K562 (cell line): ENCODE data around the gene ENDOG. TPM values are rescaled to one million over a fixed set of nuclear protein-coding genes. Genes with fewer than 3 reads are reported as not detected.

Source experiments
- ATAC-seq: fragments of 200-7000 bp; cut with Tn5 transposase; 3 replicates; pipeline ENCODE4 v1.9.1; 2020; ENCODE audit warnings: moderate library complexity
- BruUV-seq: library from RNA; stranded (reverse); fragments of 400-500 nt; replicated peaks from 2 replicates; lab custom pipeline; 2021; lab: Mats Ljungman, UMichigan
- CTCF ChIA-PET: fragments of 300-600 bp; formaldehyde crosslinking; extraction: SDS; loops from one replicate; lab custom pipeline; 2021; ENCODE audit warnings: low intra/inter-chr PET ratio; lab: Yijun Ruan, JAX
- POLR2A ChIA-PET: fragments of 300-600, 350-650 bp; sonication (Branson Sonifier 250); formaldehyde crosslinking; extraction: SDS; loops from one replicate; lab custom pipeline; 2021; ENCODE audit warnings: antibody characterized with exemption, inconsistent platforms; lab: Yijun Ruan, JAX
- DNase-seq, 4 experiments: peaks; one replicate each; pipeline versions ENCODE4 v3.0.0 to v3.0.0-alpha.2; 2011 to 2018; ENCODE audit warnings: low spot score in 3 of 4, mixed read lengths in 3 of 4; ENCODE audit errors: extremely low read depth in 1 of 4
- FAIRE-seq: peaks from 2 replicates; lab custom pipeline; 2011; peaks lifted over from hg19 to GRCh38; lab: Jason Lieb, UNC
- H2AFZ ChIP-seq: 2 replicates; pipeline ENCODE4 v1.6.0; 2011; ENCODE audit warnings: low read depth, low read length, control low read depth, inconsistent platforms
- H3K27ac ChIP-seq: fragments of 200-600 bp; 3 replicates; pipeline ENCODE4 v1.8.0; 2011; ENCODE audit warnings: low read depth, mild to moderate bottlenecking, control low read depth, inconsistent platforms, low read length, moderate library complexity, mixed read lengths; ENCODE audit errors: extremely low read depth
- H3K27me3 ChIP-seq, 2 experiments: fragments of 300-600 bp in 1 of 2; 2 replicates in 1 of 2; 3 replicates in 1 of 2; pipeline versions ENCODE4 v1.6.0 to v1.8.0; 2011; ENCODE audit warnings: inconsistent platforms in 2 of 2, low read length in 2 of 2, mild to moderate bottlenecking in 1 of 2, mixed read lengths in 1 of 2, moderate library complexity in 1 of 2; ENCODE audit not compliant: control insufficient read depth in 2 of 2, insufficient read depth in 2 of 2
- H3K36me3 ChIP-seq: fragments of 300-600 bp; 3 replicates; pipeline ENCODE4 v1.8.0; 2011; ENCODE audit warnings: mild to moderate bottlenecking, low read length, inconsistent platforms; ENCODE audit not compliant: control insufficient read depth, insufficient read depth
- H3K4me1 ChIP-seq, 2 experiments: fragments of 200-600 bp in 1 of 2; replicated peaks in 1 of 2; 2 replicates in 1 of 2; 3 replicates in 1 of 2; pipeline versions ENCODE4 v1.5.1 to v1.8.0; 2011; ENCODE audit warnings: inconsistent platforms in 2 of 2, low read length in 2 of 2, mild to moderate bottlenecking in 1 of 2, mixed read lengths in 1 of 2, moderate library complexity in 1 of 2; ENCODE audit not compliant: control insufficient read depth in 2 of 2, insufficient read depth in 2 of 2
- H3K4me2 ChIP-seq: 2 replicates; pipeline ENCODE4 v1.6.1; 2011; ENCODE audit warnings: low read length, control low read depth, inconsistent platforms, mixed read lengths; ENCODE audit not compliant: insufficient read depth
- H3K4me3 ChIP-seq: fragments of 200-600 bp; sonication (generic), shearing (Covaris generic); 2 replicates; pipeline ENCODE4 v1.5.1; 2016; ENCODE audit warnings: control low read depth, inconsistent platforms
- H3K79me2 ChIP-seq: fragments of 200-600 bp; 3 replicates; pipeline ENCODE4 v1.8.0; 2011; ENCODE audit warnings: low read length, inconsistent platforms; ENCODE audit not compliant: control insufficient read depth, insufficient read depth
- H3K9ac ChIP-seq, 2 experiments: 2 replicates each; pipeline versions ENCODE4 v1.6.0 to v1.6.1; 2011; ENCODE audit warnings: low read depth in 2 of 2, low read length in 2 of 2, control low read depth in 1 of 2, inconsistent platforms in 1 of 2, mild to moderate bottlenecking in 1 of 2, mixed read lengths in 1 of 2; ENCODE audit not compliant: insufficient read depth in 1 of 2
- H3K9me1 ChIP-seq: one replicate; pipeline ENCODE4 v1.6.0; 2011; ENCODE audit warnings: inconsistent platforms, mild to moderate bottlenecking, low read length, moderate library complexity; ENCODE audit not compliant: control insufficient read depth, insufficient read depth
- H3K9me3 ChIP-seq: replicated peaks from 2 replicates; pipeline ENCODE4 v1.5.1; 2011; ENCODE audit warnings: low read depth, low read length, inconsistent platforms; ENCODE audit not compliant: control insufficient read depth, insufficient read depth
- H4K20me1 ChIP-seq: replicated peaks from 2 replicates; pipeline ENCODE4 v1.6.1; 2011; ENCODE audit warnings: low read length, inconsistent platforms, mixed read lengths; ENCODE audit not compliant: control insufficient read depth, insufficient read depth
- GTF3C2 ChIP-seq: IDR thresholded peaks from 3 replicates; pipeline ENCODE4 v1.6.1; 2011; ENCODE audit warnings: borderline replicate concordance, mild to moderate bottlenecking, moderate library complexity; ENCODE audit not compliant: insufficient read length; ENCODE audit errors: extremely low read depth
- HDAC3 ChIP-seq: fragments of 450-650 bp; IDR thresholded peaks from 2 replicates; pipeline ENCODE4 v1.6.1; 2018; ENCODE audit warnings: borderline replicate concordance, mild to moderate bottlenecking, moderate library complexity; ENCODE audit not compliant: partially characterized antibody
- OTX1 ChIP-seq: fragments of 450-650 bp; formaldehyde crosslinking; IDR thresholded peaks from 2 replicates; pipeline ENCODE4 v1.4.0; 2022; ENCODE audit warnings: mild to moderate bottlenecking
- SNRNP70 ChIP-seq: fragments of 200-400 bp; formaldehyde crosslinking; optimal IDR thresholded peaks from 2 replicates; pipeline ENCODE3; 2017; ENCODE audit warnings: low read depth, low read length
- TFAP4 ChIP-seq: sonication (generic); formaldehyde crosslinking; IDR thresholded peaks from 2 replicates; pipeline ENCODE4 v1.8.0; 2022; ENCODE audit warnings: missing genetic modification reagents, mild to moderate bottlenecking, moderate library complexity, borderline replicate concordance
- WGBS: fragments of 100-300 bp; shearing (Covaris generic); methylation state at CpG from one replicate; pipeline ENCODE4 v1.1.6; 2016; ENCODE audit warnings: low coverage, mixed read lengths; ENCODE audit not compliant: insufficient coverage; ENCODE audit errors: missing lambda C conversion rate; 5-methylcytosine and 5-hydroxymethylcytosine counted together
- in situ Hi-C: fragments of 300-500 bp; cut with MboI; formaldehyde crosslinking; loops from 4 replicates; pipeline ENCODE4 v1.15.0; 2018; ENCODE audit warnings: inconsistent platforms, mixed read lengths
- intact Hi-C: fragments of 100-400 bp; cut with micrococcal nuclease; formaldehyde crosslinking; loops from 2 replicates; pipeline ENCODE4 v1.14.2; 2022
- polyA plus RNA-seq, 8 experiments: library from polyadenylated mRNA; depleted of rRNA in 4 of 8; stranded (reverse) in 5 of 8; unstranded in 3 of 8; fragments of >200 nt; fragmentation: Nextera tagmentation in 2 of 8; fragmentation: Illumina TruSeq in 1 of 8; extraction: Ambion mirVana in 2 of 8; extraction: Trizol in 1 of 8; gene quantifications; 2 replicates each; pipeline versions ENCODE4 v1.2.1 to v1.2.3, GENCODE V29; 2011 to 2014; ENCODE audit warnings: inconsistent platforms in 1 of 8, missing spikeins in 1 of 8
- total RNA-seq, 7 experiments: library from RNA; depleted of rRNA in 6 of 7; stranded (reverse); fragments of >200 nt in 6 of 7; fragmentation: Illumina TruSeq in 2 of 7; extraction: Trizol in 2 of 7; gene quantifications; 2 replicates each; pipeline versions ENCODE4 v1.2.1 to v1.2.3, GENCODE V29; 2011 to 2021; ENCODE audit warnings: low replicate concordance in 1 of 7

The ENDOG gene
- total and polyA plus RNA-seq, 9 of the 15 experiments (the other 6 are each of a cell fraction or from before 2014, with no cell fraction given): 1.2 to 91.0 (median 25.5) TPM

GRCh38 chr9:128833696-128834095, 15.4 kb downstream of the ENDOG start (continued):
- no peak for TF ChIP-seq GTF3C2
- TF ChIP-seq HDAC3: no peak
- no peak for TF ChIP-seq OTX1

GRCh38 chr9:128835246-128836210, 17.2 kb downstream of the ENDOG start:
- ChIA-PET POLR2A (no interaction called here), CTCF (no interaction called here)
- no peaks in the 10 kb centered on the region for H4K20me1 ChIP-seq
- no peak overlapping the region for H3K4me3 ChIP-seq
- H3K4me1 ChIP-seq: peaks cover 0 to 9% of the 10 kb centered on the region in 2 experiments; a peak in 2 of 5 replicates
- intact Hi-C loops: no loop called here
- H3K9me1 ChIP-seq: no peaks in the 10 kb centered on the region
- peak in 2 of 4 experiments; percentile 4 to 5 for DNase-seq
- no TSS peak for BruUV-seq
- H3K79me2 ChIP-seq: no peaks in the 10 kb centered on the region
- WGBS: 80% methylated on average over 27 of the region's 28 CpGs
- in situ Hi-C loops: no loop called here
- TF ChIP-seq TFAP4 (CRISPR knock-in tag) (peak; percentile 22; the same call in 1 of the 2 replicates), SNRNP70 (no peak)
- H2AFZ ChIP-seq: no peak overlapping the region
- no peak overlapping the region for H3K27ac ChIP-seq
- peaks cover 21% of the 10 kb centered on the region; the same call in 2 of the 3 replicates for H3K36me3 ChIP-seq
- H3K27me3 ChIP-seq: no peaks in the 10 kb centered on the region
- H3K4me2 ChIP-seq: no peak overlapping the region
- ATAC-seq: no peak
- peak overlapping the region in 1 of 2 experiments; percentile 24; a peak in 1 of 4 replicates for H3K9ac ChIP-seq
- no peak for FAIRE-seq
- no peaks in the 10 kb centered on the region for H3K9me3 ChIP-seq
